OCI-M2 (cell line): Measurements from ENCODE around the gene MAPK1.
"Not testable (repeated sequence)": the region's sequence is repeated elsewhere in the genome, so short reads cannot be mapped to it uniquely, and the experiment has no call there.

Experiments used
- DNase-seq: peaks from one replicate; lab custom pipeline; 2025; ENCODE audit not compliant: unreplicated experiment; lab: John Stamatoyannopoulos, UW

MAPK1 gene

DNA sequence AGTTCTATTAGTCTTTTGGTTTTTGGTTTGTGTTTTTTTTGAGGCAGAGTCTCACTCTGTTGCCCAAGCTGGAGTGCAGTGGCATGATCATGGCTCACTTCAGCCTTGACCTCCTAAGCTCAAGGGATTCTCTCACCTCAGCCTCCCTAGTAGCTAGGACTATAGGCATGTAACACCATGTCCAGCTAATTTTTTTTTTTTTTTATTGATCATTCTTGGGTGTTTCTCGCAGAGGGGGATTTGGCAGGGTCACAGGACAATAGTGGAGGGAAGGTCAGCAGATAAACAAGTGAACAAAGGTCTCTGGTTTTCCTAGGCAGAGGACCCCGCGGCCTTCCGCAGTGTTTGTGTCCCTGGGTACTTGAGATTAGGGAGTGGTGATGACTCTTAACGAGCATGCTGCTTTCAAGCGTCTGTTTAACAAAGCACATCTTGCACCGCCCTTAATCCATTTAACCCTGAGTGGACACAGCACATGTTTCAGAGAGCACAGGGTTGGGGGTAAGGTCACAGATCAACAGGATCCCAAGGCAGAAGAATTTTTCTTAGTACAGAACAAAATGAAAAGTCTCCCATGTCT is 15.4 kb upstream of the MAPK1 start:
- not testable (repeated sequence) for DNase-seq

DNA sequence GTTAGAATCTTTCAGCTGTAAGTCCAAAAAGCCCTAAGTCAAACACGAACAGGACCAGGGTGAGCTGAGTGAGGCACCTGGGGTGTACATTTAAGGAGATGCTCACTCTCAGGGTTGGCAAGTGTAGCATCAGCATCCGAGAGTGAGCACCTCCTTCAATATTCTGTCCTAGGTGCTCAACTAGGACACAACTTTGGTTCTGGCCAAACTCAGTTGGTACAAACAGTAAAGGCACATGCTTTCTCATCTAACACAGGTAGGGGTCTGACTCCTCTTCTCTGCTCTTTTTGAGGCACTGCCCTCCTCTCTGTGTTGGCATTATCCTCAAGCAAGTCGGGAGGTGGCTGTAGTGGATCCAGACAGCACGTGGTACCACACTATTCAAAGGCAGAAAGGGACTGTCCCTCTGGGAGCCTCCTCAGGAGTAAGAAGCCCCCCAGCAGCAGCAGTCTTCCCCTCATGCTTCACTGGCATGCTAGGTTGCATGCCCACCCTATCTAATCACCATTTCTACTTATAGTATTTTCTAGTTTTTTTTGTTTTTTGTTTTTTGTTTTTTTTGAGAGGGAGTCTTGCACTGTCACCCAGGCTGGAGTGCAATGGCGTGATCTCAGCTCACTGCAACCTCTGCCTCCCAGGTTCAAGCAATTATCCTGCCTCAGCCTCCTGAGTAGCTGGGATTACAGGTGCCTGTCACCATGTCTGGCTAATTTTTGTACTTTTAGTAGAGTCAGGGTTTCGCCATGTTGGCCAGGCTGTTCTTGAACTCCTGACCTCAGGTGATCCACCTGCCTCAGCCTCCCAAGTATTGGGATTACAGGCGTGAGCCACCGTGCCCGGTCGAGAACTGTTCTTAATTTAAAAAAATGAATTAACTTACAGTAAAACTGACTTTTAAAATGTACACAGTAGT is 14.7 kb upstream of the MAPK1 start:
- DNase-seq, result no peak

DNA sequence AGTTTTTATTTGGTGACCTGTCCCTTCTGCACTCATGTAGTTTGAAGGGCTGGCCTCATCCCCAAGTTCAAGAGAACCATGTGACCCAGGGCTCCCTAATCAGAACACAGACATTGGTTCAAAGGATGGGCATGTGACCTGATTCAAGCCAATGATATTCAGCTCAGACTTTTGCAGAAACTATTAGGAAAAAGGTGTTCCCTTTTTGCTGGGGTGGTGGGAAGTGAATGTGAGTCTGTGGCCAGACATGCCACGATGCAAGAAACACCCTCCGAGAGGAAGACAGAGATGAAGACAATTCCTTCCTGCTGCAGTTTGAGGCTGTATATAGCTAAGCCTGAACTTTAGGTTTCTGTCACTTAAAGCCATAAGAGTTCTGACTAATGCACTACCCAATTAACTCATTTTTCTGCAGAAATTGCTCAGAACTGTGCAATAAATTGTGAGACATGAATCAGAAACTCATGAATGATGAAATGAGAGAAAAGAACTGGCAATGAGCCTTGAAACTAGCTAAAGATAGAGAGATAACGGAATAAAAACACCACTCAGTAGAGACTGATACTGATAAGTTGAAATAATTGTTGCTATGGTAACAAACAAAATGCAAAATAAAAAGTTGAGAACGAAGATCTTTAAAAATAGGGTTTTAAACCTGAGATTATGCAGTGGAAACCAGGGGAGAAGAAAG is 9.2 kb upstream of the MAPK1 start:
- DNase-seq, result no peak

DNA sequence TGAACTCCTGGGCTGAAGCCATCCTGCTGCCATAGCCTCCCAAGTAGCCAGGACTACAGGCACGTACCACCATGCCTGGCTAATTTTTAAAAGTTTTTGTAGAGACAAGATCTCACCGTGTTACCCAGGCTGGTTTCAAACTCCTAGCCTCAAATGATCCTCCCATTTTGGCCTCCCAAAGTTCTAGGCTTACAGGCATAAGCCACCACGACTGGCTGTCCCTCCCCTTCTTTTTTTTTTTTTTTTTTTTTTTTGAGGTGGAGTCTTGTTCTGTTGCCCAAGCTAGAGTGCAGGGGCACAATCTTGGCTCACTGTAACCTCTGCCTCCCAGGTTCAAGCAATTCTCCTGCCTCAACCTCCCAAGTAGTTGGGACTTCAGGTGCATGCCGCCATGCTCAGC is 7.5 kb upstream of the MAPK1 start:
- not testable (repeated sequence) for DNase-seq

DNA sequence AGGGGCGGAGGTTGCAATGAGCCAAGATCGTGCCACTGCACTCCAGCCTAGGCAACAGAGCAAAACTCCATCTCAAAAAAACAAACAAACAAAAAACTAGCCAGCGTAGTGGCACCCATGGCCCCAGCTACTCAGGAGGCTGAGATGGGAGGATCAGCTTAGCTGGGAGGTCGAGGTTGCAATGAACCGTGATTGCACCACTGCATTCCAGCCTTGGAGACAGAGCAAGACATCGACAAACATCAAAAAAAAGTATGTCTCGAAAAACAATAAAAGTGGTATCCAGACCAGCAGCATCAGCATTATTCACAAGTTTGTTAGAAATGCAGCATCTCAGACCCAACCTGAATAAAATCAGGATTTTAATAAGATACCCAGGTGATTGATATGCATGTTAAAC is 6.2 kb upstream of the MAPK1 start:
- DNase-seq, result no peak

DNA sequence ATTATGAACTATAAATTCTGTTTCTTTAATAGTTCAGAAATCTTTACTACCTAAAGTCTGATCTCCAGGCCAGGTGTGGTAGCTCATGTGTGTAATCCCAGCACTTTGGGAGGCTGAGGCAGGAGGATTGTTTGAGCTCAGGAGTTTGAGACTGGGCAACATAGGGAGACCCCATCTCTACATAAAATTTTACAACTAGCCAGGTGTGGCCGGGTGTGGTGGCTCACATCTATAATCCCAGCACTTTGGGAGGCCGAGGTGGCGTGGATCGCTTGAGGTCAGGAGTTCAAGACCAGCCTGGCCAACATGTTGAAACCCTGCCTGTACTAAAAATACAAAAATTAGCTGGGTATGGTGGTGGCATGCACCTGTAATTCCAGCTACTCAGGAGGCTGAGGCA is 5.3 kb upstream of the MAPK1 start:
- not testable (repeated sequence) for DNase-seq

DNA sequence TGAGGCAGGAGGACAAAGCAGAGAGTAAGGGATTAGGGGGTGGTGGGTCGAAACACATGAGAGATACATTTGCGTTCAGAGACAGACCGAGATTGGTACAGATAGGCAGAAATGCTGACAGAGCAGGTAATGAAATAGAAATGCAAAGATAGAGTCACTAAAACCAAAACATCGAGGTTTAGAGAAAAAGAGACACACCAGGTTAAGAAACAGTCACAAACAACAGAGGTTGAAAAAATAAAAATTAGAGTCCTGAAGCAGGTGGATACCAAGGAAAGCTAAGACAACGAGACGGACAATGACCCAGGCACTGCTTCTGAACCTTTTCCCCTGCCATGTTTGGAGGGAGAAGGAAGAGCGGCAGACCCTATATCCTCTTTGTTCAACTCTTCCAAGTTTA is 1.2 kb upstream of the MAPK1 start:
- DNase-seq, result no peak

DNA sequence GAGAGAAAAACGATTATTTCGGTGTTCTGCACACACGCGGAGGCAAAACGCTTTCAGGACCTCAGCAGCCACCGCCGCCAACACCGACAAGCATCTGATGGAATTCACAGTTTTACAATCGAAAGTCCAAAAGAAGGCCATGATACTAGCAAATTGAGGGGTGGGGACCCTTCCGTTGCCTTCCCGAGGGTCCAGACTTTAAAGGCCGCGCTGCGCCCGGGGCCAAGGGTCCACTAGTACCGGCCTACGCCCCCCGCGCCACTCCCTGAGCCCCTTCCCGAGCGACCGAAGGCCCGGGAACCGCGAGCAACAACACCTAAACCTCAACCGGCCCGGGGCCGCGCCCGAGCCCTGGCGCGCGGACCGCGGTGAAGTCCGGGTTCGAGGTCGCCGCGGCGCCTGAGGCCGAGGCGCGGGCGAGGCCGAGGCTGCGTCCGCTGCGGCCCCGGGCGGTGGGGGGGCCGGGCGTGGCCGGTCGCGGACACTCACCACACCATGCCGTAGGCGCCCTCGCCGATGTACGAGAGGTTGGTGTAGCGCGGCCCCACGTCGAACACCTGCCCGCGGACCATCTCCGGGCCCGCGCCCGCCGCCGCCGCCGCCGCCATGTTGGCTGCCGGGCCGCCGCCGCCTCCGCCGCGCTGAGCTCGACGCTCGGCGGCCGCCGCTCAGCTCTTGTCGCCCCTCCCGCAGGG is 465 bp downstream of the MAPK1 start:
- DNase-seq, result no peak

DNA sequence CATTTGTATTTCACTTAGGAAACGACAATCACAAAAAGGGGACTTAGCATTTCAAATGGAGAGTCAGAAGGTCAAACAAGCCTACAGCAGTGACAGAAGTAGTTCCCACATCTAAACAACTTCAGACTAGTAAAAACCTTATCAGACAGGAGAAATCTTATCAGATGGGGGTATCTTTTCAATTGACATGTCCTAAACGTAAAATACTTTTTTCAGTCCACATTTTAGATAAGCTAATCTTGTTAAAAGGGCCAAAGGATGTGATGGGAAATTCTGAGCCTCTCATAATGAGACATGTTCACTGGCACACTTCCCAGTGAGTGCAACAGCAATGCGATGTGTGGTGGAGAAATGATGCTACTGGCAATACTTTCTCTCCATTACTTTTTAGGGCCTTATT is 2.4 kb downstream of the MAPK1 start:
- no peak for DNase-seq

DNA sequence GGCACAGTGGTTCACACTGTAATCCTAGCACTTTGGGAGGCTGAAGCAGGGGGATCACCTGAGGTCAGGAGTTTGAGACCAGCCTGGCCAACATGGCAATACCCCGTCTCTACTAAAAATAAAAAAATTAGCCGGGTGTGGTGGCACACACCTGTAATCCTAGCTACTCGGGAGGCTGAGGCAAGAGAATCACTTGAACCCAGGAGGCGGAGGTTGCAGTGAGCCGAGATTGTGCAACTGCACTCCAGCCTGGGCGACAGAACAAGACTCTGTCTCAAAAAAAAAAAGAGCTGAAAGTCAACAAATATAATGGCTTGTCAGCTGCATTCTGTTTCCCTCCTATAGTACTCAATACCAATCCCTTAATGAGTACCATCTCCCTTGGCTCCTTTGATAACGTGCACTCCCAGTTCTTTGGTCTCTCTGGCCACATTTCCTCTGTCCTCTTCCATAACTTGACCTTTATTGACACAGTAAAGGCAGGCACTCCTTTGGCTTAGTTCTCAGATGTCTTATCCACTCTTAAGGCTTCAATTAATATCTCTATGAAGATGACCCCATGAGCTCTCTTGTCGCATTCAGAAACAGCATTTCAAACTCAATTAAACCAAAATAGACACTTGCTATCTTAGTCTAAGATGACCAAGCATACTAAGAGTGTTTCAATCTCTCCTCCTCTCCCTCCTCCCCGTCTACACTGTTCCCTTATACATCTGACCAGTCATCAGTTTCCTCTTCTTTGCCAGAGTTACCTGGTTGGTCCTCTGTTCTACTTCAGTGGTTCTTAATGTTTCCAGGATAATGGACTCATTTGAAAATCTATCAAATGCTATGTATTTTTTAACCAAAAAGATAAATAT is 4.8 kb downstream of the MAPK1 start:
- no peak for DNase-seq

DNA sequence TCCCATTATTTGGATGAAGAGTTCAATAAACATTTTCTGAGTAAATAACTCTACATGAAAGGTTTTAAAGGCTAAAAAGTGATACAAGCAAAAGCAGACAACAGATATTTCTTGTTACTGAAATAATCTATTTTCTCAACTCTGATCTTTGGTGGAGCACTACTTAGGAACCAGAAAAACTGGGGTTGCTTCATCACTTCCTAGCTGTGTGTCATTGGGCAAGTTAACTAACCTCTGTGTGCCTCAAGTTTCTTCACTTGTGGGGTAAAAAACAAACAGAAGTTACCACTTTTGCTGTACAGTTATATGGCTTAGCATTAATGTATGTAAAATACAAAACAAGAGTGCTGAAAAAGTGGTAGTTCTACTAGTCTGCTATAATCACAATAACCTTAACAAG is 5.6 kb downstream of the MAPK1 start:
- DNase-seq, result no peak

DNA sequence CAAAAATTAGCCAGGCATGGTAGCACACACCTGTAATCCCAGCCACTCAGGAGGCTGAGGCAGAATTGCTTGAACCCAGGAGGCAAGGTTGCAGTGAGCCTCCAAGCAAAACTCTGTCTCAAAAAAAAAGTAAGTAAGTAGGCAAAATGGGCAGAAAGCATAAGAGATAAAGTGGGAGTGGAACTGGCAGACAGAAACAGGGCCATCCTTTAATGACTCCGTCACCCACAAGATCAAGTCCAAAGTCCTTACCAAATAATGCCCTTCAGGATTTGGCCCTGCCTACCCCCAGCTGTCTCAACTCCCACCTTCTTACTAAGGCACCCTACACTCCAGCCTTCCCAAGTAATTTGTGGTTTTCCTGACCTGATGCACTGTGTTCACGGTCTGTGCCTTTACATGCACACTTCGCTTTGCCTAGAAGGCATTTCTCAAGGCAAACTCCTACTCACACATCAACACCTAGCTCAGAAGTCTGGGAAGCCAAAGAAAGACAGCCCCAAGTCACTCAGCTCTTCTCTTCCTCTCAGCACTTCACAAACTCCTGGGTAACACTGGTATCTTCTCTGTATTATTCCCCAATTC is 6.1 kb downstream of the MAPK1 start:
- DNase-seq, result no peak

DNA sequence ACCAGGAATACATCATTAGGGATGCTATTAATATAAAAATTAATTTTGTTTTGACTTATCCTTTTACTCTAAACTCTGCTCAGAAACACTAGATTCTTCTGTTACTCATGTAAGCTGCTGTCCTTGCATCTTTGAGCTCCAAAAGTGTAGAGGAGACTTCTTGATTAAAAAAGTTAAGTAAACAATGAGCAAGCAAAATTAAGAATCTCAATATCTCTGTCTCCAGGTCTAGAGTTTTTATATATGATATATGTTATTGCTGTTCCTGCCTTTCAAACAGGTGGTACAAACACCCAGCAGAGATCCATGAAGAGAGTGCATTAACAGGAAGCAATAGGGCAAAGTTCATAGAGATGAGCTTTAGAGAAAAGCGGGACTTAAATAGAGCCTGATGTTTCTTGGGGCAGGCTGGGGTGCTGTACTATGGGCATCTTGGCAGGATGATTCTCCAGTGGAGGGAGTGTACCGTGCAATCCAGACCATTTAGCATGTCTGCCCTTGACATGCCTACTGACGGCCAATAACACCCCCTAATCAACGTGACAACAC is 6.9 kb downstream of the MAPK1 start:
- DNase-seq, result no peak

DNA sequence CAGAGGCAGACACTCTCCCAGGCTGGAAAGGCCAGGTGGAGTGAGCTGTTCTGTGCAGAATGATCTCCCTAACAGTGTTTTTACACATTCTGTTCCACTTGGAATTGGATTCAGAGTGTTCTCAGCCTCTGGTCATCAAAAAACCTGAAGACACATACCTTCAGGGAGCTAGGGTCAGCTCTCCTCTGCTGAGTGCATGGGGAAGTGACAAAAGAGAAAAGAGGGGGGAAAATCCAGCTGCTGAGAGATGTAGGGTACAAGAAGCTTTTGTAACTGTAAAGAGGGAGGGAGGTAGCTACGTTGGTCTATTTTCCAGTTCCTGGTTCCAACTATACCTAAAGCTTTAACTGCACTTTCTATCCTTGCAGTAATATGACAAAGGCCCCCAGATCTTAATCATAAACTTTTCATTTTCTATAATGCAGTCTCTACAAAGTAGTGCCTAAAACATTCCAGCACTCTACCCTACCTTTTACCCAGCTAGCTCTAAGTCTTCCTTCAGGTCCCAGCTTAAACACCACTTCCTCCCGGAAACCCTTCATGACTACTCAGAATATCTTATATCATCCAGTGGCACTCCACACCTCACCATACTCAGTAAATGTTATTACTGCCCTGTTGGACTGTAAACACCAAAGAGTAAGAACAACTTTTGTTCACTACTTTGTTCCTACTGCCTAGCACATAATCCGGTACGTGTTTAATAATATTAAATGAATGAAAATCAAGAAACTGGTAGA is 9.2 kb downstream of the MAPK1 start:
- DNase-seq, result no peak

DNA sequence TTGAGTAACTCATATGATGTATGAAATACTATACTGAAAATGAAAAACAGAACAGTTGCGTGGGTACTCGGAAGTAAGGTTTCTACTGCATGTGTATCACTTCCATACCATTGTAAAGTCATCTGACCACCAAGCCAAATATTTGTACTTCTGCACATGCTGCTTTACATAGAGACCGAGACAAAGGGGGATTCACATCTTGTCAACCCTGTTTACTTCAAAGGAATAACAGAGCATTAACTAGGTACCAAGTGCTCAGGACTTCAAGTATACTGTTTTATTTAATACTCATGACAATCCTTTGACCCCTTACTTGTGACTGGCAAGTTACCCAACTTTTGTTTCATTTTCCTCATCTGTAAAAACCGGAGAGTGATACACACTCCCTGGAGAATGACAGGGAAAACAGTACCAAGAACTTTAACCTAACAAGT is 9.9 kb downstream of the MAPK1 start:
- DNase-seq, result no peak

DNA sequence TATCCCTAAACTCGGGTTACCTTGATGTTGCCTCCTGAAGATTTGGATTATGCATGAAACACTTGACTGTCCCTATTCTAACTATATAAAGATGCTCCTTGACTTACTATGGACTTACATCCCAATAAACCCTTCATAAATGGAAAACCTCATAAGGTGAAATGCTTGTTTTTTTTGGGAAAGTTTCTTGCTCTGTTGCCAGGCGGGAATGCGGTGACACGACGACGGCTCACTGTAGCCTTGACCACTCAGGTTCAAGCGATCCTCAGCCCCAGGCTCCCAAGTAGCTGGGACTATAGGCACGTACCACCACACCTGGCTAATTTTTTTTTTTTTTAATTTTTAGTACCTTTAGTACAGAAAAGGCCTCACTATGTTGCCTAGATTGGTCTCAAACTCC is 10.6 kb downstream of the MAPK1 start:
- DNase-seq, result no peak

DNA sequence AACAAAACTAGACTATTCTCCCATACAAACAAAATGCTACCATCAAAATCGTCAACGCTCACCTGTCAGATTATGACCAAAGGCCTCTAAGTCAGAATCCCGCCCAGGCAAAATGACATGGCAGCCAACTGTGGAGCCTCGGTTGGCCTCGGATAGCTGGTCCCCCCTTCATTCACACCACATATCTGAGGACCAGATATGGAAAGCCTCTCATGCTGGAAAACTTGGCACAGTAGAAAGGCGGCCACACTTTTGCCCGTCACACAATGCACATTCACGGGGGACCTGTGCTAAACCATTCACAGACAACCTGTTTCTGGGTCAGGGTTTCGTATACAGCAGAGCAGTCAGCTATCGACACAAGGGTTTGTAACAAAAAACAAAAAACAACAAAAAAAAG is 11.2 kb downstream of the MAPK1 start:
- DNase-seq, result no peak

DNA sequence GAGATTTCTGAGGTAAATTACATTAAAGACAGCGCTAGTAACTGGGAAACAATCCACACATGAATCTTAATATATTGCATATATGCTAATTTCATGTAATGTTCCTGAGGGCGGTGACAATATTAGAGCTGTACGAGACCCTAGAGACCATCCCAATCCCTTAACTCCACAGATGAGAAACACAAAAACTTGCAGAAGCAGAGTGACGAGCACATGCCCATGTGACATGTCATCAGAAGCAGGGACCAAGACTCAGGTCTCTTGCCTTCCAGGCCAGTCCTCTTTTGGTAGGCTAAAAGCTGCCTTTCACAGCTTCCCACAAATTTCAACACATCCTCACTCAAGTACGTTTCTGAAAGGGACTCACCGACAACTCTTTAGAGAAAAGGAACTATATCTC is 11.8 kb downstream of the MAPK1 start:
- no peak for DNase-seq

DNA sequence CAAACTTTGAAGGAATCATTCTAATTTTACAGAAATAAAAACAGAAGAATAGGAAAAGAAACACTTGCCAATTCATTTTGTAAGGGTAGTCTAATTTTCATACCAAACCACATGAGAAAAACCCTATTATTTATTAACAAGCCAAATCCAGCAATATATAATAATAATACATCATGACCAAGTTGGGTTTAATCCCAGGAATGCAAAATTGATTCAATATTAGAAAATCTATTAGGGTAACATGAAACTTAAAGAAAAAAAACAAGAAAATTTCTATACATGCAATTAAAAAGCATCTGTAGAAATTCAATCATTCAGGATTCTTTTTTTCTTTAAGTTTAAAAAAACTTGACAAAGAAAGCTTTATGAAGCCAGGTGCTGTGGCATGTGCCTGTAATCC is 16.8 kb downstream of the MAPK1 start:
- no peak for DNase-seq
